Measurements from ENCODE around the gene NUP98.

GRCh38 chr11:3835751-3836150 lies 38.4 kb upstream of the NUP98 start:
- TF ChIP-seq CTCF (IDR thresholded peaks at IDR 0.05) = no peak
- no peak for TF ChIP-seq POLR2A (IDR thresholded peaks at IDR 0.05)

Data from uterus (tissue), 2 donors.